ENCODE results near the gene ALPP. TPM values are rescaled to one million over a fixed set of nuclear protein-coding genes. Genes with fewer than 3 reads are reported as not detected.
A peak's percentile ranks its signal among the peaks of the same experiment; 100 is the strongest.

The ALPP gene
- total RNA-seq, 2 experiments from 2014 or later = not detected

- POLR2A ChIA-PET = no interaction called here
- Mint-ChIP-seq H3K27ac (no peak overlapping the region), H3K9me3 (no peaks in the 10 kb centered on the region), H3K4me1 (peaks cover 7% of the 10 kb centered on the region), H3K27me3 (peaks cover 29% of the 10 kb centered on the region), H3K4me3 (no peak overlapping the region), H3K36me3 (ENCODE audit: low read depth) (no peaks in the 10 kb centered on the region)
- DNase-seq = no peak
- CTCF ChIA-PET = interaction anchor here (1.2 to 1.3 kb wide), 2 partner anchors 12 to 92 kb away, joined by 3 to 5 read pairs; no protein-coding TSS in a partner anchor
These were observed 31.2 kb upstream of the ALPP start for GRCh38 chr2:232347369-232347768.

GRCh38 chr2:232348936-232349335 lies 29.6 kb upstream of the ALPP start:
- no peaks in the 10 kb centered on the region for H3K9me3 Mint-ChIP-seq
- ChIA-PET POLR2A (no interaction called here), CTCF (interaction anchor here (1.2 kb wide), 1 partner anchor 14 kb away, joined by 3 read pairs; no protein-coding TSS in a partner anchor)
- no peaks in the 10 kb centered on the region for H3K36me3 Mint-ChIP-seq (ENCODE audit: low read depth)
- H3K4me1 Mint-ChIP-seq = peaks cover 7% of the 10 kb centered on the region
- H3K27me3 Mint-ChIP-seq = peaks cover 34% of the 10 kb centered on the region
- no peak overlapping the region for H3K27ac Mint-ChIP-seq
- peak; percentile 46 for DNase-seq
- no peak overlapping the region for H3K4me3 Mint-ChIP-seq

GRCh38 chr2:232349546-232349945 lies 29.0 kb upstream of the ALPP start:
- no peaks in the 10 kb centered on the region for H3K9me3 Mint-ChIP-seq
- peaks cover 30% of the 10 kb centered on the region for H3K27me3 Mint-ChIP-seq
- no peak overlapping the region for H3K4me3 Mint-ChIP-seq
- no peak for DNase-seq
- H3K4me1 Mint-ChIP-seq = peaks cover 7% of the 10 kb centered on the region
- ChIA-PET CTCF (no interaction called here), POLR2A (no interaction called here)
- H3K27ac Mint-ChIP-seq = no peak overlapping the region
- no peaks in the 10 kb centered on the region for H3K36me3 Mint-ChIP-seq (ENCODE audit: low read depth)

- CTCF ChIA-PET = no interaction called here
- POLR2A ChIA-PET = no interaction called here
These were observed 28.5 kb upstream of the ALPP start for GRCh38 chr2:232349946-232350635.

GRCh38 chr2:232350804-232351685 lies 27.5 kb upstream of the ALPP start:
- Mint-ChIP-seq H3K36me3 (ENCODE audit: low read depth) (no peaks in the 10 kb centered on the region), H3K27ac (no peak overlapping the region), H3K27me3 (peaks cover 30% of the 10 kb centered on the region), H3K4me3 (no peak overlapping the region), H3K4me1 (peaks cover 7% of the 10 kb centered on the region), H3K9me3 (no peaks in the 10 kb centered on the region)
- CTCF ChIA-PET = no interaction called here
- POLR2A ChIA-PET = no interaction called here
- no peak for DNase-seq

More at GRCh38 chr2:232349946-232350635, 28.5 kb upstream of the ALPP start:
- Mint-ChIP-seq H3K4me1 (peaks cover 7% of the 10 kb centered on the region), H3K4me3 (no peak overlapping the region), H3K36me3 (ENCODE audit: low read depth) (no peaks in the 10 kb centered on the region), H3K9me3 (no peaks in the 10 kb centered on the region), H3K27me3 (peaks cover 30% of the 10 kb centered on the region), H3K27ac (no peak overlapping the region)
- no peak for DNase-seq

- ChIA-PET CTCF (no interaction called here), POLR2A (no interaction called here)
- Mint-ChIP-seq H3K4me1 (peaks cover 7% of the 10 kb centered on the region), H3K36me3 (ENCODE audit: low read depth) (no peaks in the 10 kb centered on the region), H3K4me3 (no peak overlapping the region), H3K27ac (no peak overlapping the region), H3K9me3 (no peaks in the 10 kb centered on the region), H3K27me3 (peaks cover 30% of the 10 kb centered on the region)
- DNase-seq = no peak
These were observed 26.7 kb upstream of the ALPP start for GRCh38 chr2:232351686-232352510.

GRCh38 chr2:232352511-232353091 lies 25.9 kb upstream of the ALPP start:
- ChIA-PET CTCF (no interaction called here), POLR2A (no interaction called here)
- peaks cover 29% of the 10 kb centered on the region for H3K27me3 Mint-ChIP-seq
- no peak for DNase-seq
- no peaks in the 10 kb centered on the region for H3K36me3 Mint-ChIP-seq (ENCODE audit: low read depth)
- no peaks in the 10 kb centered on the region for H3K9me3 Mint-ChIP-seq
- no peak overlapping the region for H3K27ac Mint-ChIP-seq
- H3K4me3 Mint-ChIP-seq = no peak overlapping the region
- H3K4me1 Mint-ChIP-seq = peaks cover 7% of the 10 kb centered on the region

- CTCF ChIA-PET = no interaction called here
- Mint-ChIP-seq H3K9me3 (no peaks in the 10 kb centered on the region), H3K4me1 (peaks cover 7% of the 10 kb centered on the region), H3K36me3 (ENCODE audit: low read depth) (no peaks in the 10 kb centered on the region), H3K4me3 (no peak overlapping the region), H3K27me3 (peaks cover 30% of the 10 kb centered on the region), H3K27ac (no peak overlapping the region)
- no peak for DNase-seq
- POLR2A ChIA-PET = no interaction called here
These were observed 25.5 kb upstream of the ALPP start for GRCh38 chr2:232353096-232353495.

GRCh38 chr2:232353660-232354059 lies 24.9 kb upstream of the ALPP start:
- no peak for DNase-seq
- no peak overlapping the region for H3K4me3 Mint-ChIP-seq
- H3K4me1 Mint-ChIP-seq = peaks cover 6% of the 10 kb centered on the region
- ChIA-PET CTCF (no interaction called here), POLR2A (no interaction called here)
- H3K9me3 Mint-ChIP-seq = no peaks in the 10 kb centered on the region
- H3K27ac Mint-ChIP-seq = no peak overlapping the region
- H3K36me3 Mint-ChIP-seq (ENCODE audit: low read depth) = no peaks in the 10 kb centered on the region
- peaks cover 31% of the 10 kb centered on the region for H3K27me3 Mint-ChIP-seq

- Mint-ChIP-seq H3K4me1 (peaks cover 2% of the 10 kb centered on the region), H3K27me3 (peaks cover 31% of the 10 kb centered on the region), H3K9me3 (no peaks in the 10 kb centered on the region), H3K36me3 (ENCODE audit: low read depth) (no peaks in the 10 kb centered on the region), H3K4me3 (no peak overlapping the region), H3K27ac (no peak overlapping the region)
- POLR2A ChIA-PET = no interaction called here
- CTCF ChIA-PET = interaction anchor here (1.1 kb wide), 1 partner anchor 12 kb away, joined by 4 read pairs; no protein-coding TSS in a partner anchor
- DNase-seq = no peak
These were observed 24.5 kb upstream of the ALPP start for GRCh38 chr2:232354069-232354468.

- no peak for DNase-seq
- no peaks in the 10 kb centered on the region for H3K9me3 Mint-ChIP-seq
These were observed 16.9 kb upstream of the ALPP start for GRCh38 chr2:232361646-232362045.

GRCh38 chr2:232362174-232362900 lies 16.2 kb upstream of the ALPP start:
- Mint-ChIP-seq H3K27ac (no peak overlapping the region), H3K9me3 (no peaks in the 10 kb centered on the region), H3K36me3 (ENCODE audit: low read depth) (no peaks in the 10 kb centered on the region), H3K27me3 (peaks cover 3% of the 10 kb centered on the region), H3K4me1 (peaks cover 12% of the 10 kb centered on the region), H3K4me3 (no peak overlapping the region)
- CTCF ChIA-PET = interaction anchor here (1.3 kb wide), 1 partner anchor 27 kb away, joined by 4 read pairs; no protein-coding TSS in a partner anchor
- DNase-seq = no peak
- POLR2A ChIA-PET = no interaction called here

More at GRCh38 chr2:232361646-232362045, 16.9 kb upstream of the ALPP start:
- Mint-ChIP-seq H3K27me3 (peaks cover 6% of the 10 kb centered on the region), H3K4me1 (peaks cover 12% of the 10 kb centered on the region), H3K36me3 (ENCODE audit: low read depth) (no peaks in the 10 kb centered on the region), H3K4me3 (no peak overlapping the region), H3K27ac (no peak overlapping the region)
- CTCF ChIA-PET = interaction anchor here (0.6 to 1.3 kb wide), 2 partner anchors 27 kb away, joined by 3 to 4 read pairs; no protein-coding TSS in a partner anchor
- POLR2A ChIA-PET = no interaction called here

All from activated CD4-positive, alpha-beta memory T cell treated with anti-CD3 and anti-CD28 coated beads, Interleukin-2, amount 10 ng/mL, durations not matched to agents 7 days and 5 days (primary cell).